IPS DF 6.9 (cell line): ENCODE data around the gene MACROD2.

ENCODE experiments used
- DNase-seq: peaks from one replicate; pipeline ENCODE4 v3.0.0-alpha.2; 2013; ENCODE audit warnings: low read depth, low spot score
- H3K27ac ChIP-seq: one replicate; pipeline ENCODE4 v1.5.1; 2013; ENCODE audit warnings: low read length, control low read depth
- H3K27me3 ChIP-seq: 2 replicates; pipeline ENCODE4 v1.6.1; 2013; ENCODE audit warnings: mild to moderate bottlenecking, low read length; ENCODE audit not compliant: control insufficient read depth, insufficient read depth
- H3K36me3 ChIP-seq: 2 replicates; pipeline ENCODE4 v1.6.1; 2013; ENCODE audit warnings: low read length; ENCODE audit not compliant: control insufficient read depth, insufficient read depth
- H3K4me1 ChIP-seq: 2 replicates; pipeline ENCODE4 v1.6.1; 2013; ENCODE audit warnings: low read length; ENCODE audit not compliant: control insufficient read depth, insufficient read depth
- H3K4me3 ChIP-seq: 2 replicates; pipeline ENCODE4 v1.5.1; 2013; ENCODE audit warnings: mild to moderate bottlenecking, low read length
- H3K9me3 ChIP-seq: 2 replicates; pipeline ENCODE4 v1.6.1; 2013; ENCODE audit warnings: low read length, inconsistent platforms; ENCODE audit not compliant: control insufficient read depth, insufficient read depth
- WGBS: extraction: QIAGEN DNeasy Blood & Tissue Kit; methylation state at CpG from one replicate; pipeline ENCODE4 v1.1.7; 2013; ENCODE audit warnings: mixed read lengths, missing lambda C conversion rate; ENCODE audit not compliant: insufficient read length, insufficient coverage; 5-methylcytosine and 5-hydroxymethylcytosine counted together

MACROD2 gene

DNA sequence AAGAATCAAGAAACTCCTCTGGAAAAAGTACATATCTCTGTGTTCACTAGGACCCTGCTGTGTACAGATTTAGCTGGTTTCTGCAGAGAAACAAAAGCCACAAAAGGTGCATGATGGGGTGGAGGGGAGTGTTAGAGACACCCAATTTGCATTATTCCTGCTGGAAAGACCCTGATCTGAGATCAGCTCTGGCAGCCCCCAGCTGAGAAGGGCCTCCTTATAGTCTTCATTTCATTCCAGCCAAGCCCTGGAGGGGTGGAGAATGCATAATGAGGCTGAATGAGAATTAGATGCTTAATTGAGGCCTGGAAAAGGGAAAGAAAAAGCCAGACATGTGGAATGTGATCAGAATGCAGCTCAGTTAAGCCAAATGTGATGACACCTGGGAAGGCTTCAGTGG lies 2032.4 kb downstream of the MACROD2 start:
- no peak overlapping the region for H3K4me3 ChIP-seq

DNA sequence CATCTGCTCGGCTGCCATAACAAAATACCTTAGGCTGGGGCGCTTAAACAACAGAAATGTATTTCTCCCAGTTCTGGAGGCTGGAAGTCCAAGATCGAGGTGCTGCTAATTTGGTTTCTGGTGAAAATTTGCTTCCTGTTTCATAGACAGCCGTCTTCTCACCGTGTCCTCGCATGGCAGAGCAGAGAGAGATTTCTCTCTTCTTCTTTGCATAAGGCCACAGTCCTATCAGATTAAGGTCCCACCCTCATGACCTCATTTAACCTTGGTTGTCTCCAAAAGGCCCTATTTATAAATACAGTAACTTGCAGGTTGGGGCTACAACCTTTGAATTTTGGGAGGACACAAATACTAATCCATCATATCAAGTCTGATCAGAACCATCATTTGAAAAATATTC lies 2033.6 kb downstream of the MACROD2 start:
- no peaks in the 10 kb centered on the region for H3K27me3 ChIP-seq
- DNase-seq: no peak
- H3K9me3 ChIP-seq: no peaks in the 10 kb centered on the region
- H3K27ac ChIP-seq: no peak overlapping the region
- peaks cover 5% of the 10 kb centered on the region for H3K4me1 ChIP-seq
- H3K36me3 ChIP-seq: no peaks in the 10 kb centered on the region
- WGBS: no CpG with 5 or more reads among the region's 6 CpGs
- H3K4me3 ChIP-seq: no peak overlapping the region

More for the DNA sequence above, 2032.4 kb downstream of the MACROD2 start:
- no peak for DNase-seq
- H3K27ac ChIP-seq: no peak overlapping the region
- peaks cover 5% of the 10 kb centered on the region for H3K4me1 ChIP-seq
- no peaks in the 10 kb centered on the region for H3K27me3 ChIP-seq
- no peaks in the 10 kb centered on the region for H3K9me3 ChIP-seq
- H3K36me3 ChIP-seq: no peaks in the 10 kb centered on the region

DNA sequence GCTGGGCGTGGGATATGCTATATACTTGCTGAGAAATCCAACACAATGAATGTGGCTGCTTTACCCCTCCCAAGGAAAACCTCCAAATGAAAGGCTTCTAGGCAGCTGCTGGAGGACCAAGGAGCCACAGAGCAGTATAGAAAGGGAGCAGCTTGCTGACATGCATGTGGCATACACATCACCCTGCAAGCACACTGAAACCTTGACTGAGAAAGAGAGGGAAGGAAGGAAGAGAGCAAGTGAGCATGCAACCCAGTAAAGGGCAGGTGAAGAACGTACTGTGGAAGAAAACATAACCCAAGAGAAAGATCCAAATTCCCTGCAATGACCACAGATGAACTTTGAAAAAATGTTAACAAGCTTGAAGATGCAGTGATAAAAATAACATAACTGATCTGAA lies 2034.9 kb downstream of the MACROD2 start:
- no peaks in the 10 kb centered on the region for H3K27me3 ChIP-seq
- H3K4me3 ChIP-seq: no peak overlapping the region
- peaks cover 5% of the 10 kb centered on the region for H3K4me1 ChIP-seq
- no peak overlapping the region for H3K27ac ChIP-seq
- no peaks in the 10 kb centered on the region for H3K9me3 ChIP-seq
- no peaks in the 10 kb centered on the region for H3K36me3 ChIP-seq
- DNase-seq: no peak
- no CpG with 5 or more reads among the region's 2 CpGs for WGBS

DNA sequence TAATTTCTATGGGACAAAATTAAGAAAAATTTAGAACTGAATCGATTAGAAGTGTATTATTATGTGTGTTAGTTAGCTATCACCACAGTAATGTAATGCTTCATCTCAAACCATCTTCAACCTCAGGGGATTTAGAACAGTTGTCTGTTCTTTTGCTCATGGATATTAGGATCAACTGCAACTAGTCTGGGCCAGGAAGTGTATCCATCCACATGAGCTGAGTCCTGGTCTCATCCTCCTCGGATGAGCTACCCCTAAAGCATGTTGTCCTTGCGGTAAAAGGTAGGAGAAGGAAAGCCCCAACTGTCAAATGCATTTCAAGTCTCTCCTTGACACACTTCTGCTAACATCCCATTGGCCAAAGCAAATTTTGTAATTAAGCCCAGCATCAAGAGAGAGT lies 2040.3 kb downstream of the MACROD2 start:
- Histone ChIP-seq H3K4me3 (no peak overlapping the region), H3K9me3 (no peaks in the 10 kb centered on the region), H3K4me1 (peaks cover 4% of the 10 kb centered on the region; the same call in 1 of the 2 replicates), H3K27ac (no peak overlapping the region), H3K27me3 (no peaks in the 10 kb centered on the region), H3K36me3 (no peaks in the 10 kb centered on the region)
- DNase-seq: no peak
- WGBS: no CpG with 5 or more reads among the region's 3 CpGs

DNA sequence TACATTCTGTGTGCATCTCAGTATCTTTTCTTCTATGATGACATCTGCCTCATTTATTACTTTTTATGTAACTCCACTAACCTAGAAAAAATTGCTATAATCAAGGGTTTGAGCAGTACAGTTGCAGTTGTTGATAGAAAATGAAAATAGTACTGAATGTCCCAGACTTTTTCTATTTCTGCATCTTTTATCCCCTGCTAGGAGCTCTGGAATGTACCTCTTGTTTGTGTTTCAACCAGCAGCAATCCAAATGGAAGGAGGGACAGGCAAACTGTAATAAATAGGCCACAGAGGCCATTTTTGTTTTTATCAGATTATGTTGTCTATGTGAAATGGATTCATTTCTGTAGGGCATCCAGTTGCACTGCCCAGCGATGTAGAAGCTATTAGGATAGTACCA lies 2041.0 kb downstream of the MACROD2 start:
- no peak overlapping the region for H3K4me3 ChIP-seq
- no peak for DNase-seq
- no peaks in the 10 kb centered on the region for H3K27me3 ChIP-seq
- H3K36me3 ChIP-seq: no peaks in the 10 kb centered on the region
- no peaks in the 10 kb centered on the region for H3K9me3 ChIP-seq
- no CpG with 5 or more reads among the region's 1 CpG for WGBS
- H3K4me1 ChIP-seq: peaks cover 4% of the 10 kb centered on the region
- H3K27ac ChIP-seq: no peak overlapping the region

DNA sequence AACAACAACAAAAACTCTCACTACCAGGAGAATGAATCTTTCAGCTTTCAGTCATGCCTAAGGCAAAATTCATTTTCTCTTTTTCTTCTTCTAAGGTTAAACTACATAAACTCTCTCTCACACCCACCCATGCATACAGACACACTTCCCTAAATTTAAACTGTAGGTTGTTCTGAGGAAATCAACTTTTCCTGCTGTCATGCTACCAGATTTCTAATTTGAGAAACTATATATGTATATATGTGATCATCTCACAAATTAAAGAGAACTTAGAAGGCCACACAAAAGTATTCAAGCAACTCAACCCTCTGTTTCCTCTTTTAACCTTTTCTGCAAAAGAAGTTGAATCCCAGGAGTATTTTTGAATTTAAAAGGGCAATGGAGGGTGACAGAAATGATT lies 2045.4 kb downstream of the MACROD2 start:
- no peak overlapping the region for H3K27ac ChIP-seq
- H3K4me3 ChIP-seq: no peak overlapping the region
- H3K27me3 ChIP-seq: no peaks in the 10 kb centered on the region
- no peaks in the 10 kb centered on the region for H3K9me3 ChIP-seq
- DNase-seq: no peak
- H3K4me1 ChIP-seq: peaks cover 2% of the 10 kb centered on the region
- H3K36me3 ChIP-seq: no peaks in the 10 kb centered on the region

DNA sequence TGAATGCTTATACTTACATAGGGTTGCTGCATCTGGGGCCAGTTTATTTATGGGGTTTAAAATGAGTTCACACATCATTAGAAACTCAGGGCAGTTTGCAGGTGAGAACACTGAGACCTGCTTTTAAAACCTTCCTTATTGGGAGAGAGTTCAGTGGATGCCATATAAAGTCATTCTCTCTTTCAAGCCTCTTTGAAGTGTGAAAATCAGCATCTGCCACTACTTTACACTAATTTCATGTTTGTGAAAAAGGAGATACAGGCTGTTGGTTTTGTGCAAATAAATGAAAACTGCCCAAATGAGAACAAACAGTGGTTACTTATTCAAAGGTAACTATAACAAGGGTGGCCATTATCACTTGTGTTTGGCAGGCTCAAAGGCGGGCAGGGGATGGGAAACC lies 2047.4 kb downstream of the MACROD2 start:
- Histone ChIP-seq H3K4me3 (no peak overlapping the region), H3K36me3 (no peaks in the 10 kb centered on the region), H3K9me3 (no peaks in the 10 kb centered on the region), H3K27ac (no peak overlapping the region), H3K4me1 (peaks cover 2% of the 10 kb centered on the region), H3K27me3 (no peaks in the 10 kb centered on the region)
- no CpG with 5 or more reads among the region's 1 CpG for WGBS
- DNase-seq: no peak

DNA sequence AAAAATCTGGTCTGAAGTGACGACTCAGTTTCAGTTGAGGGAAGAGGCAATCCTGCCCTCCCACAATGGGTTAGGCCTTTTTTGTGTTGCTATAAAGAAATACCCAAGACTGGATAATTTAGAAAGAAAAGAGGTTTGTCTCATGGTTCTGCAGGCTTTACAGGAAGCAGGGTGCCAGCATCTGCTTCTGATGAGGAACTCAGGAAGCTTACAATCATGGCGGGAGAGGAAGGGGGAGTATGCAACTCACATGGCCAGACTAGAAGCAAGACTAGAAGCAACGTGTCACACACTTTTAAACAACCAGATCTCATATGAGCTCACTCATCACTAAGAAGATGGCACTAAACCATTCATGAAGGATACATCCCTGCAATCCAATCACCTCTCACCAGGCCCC lies 2048.6 kb downstream of the MACROD2 start:
- H3K27ac ChIP-seq: no peak overlapping the region
- no peaks in the 10 kb centered on the region for H3K36me3 ChIP-seq
- DNase-seq: no peak
- no peaks in the 10 kb centered on the region; the same call in 1 of the 2 replicates for H3K4me1 ChIP-seq
- H3K9me3 ChIP-seq: no peaks in the 10 kb centered on the region
- no peaks in the 10 kb centered on the region for H3K27me3 ChIP-seq
- H3K4me3 ChIP-seq: no peak overlapping the region
- WGBS: no CpG with 5 or more reads among the region's 3 CpGs

DNA sequence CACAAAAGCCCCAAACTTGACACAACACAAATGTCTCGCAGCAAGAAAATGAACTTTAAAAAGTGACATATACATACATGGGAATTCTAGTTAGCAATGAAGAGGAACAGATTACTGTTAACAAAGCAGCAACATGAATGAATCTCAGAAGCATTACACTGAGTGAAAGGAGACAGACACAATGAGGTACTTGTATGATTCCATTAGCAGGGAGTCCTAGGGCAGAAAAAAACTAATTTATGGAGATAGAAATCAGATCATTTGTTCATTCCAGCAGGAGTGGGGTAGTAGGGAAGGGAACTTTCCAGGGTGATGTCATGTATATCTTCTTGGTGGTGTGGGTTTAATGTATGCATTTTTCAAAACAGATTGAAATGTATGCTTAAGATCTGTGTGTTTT lies 2053.6 kb downstream of the MACROD2 start:
- no peak for DNase-seq
- Histone ChIP-seq H3K9me3 (no peaks in the 10 kb centered on the region), H3K36me3 (no peaks in the 10 kb centered on the region), H3K4me3 (no peak overlapping the region), H3K27me3 (0 out of 2 replicates have a peak, but pooled peaks cover 1% of the 10 kb centered on the region), H3K4me1 (no peaks in the 10 kb centered on the region), H3K27ac (no peak overlapping the region)
- no CpG with 5 or more reads among the region's 1 CpG for WGBS

DNA sequence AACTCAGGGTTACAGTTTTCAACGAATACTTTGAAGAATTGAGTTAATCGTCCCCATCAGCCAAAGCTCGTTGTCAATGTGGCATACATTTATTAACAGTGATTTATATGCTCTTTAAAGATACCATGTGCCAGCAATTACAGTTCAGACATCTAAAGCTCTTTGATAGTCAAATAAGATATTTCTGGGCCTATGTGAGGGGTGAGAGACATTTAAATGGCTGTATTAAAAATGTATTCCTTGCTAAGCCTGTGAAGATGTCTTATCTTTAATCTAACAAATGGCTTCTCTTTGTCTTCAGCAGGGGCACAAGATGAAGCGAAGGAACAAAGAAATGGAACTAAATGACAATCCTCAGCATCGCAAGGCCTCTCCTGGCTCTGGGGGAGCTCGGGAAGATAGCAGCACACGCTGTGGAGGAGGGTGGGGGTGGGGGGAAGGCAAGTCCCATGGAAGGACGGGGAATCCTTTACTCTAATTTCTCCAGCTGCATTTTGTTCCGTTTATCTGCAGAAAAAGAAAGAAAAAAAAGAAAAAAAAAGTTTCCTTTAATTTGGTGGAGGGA lies 2054.3 kb downstream of the MACROD2 start:
- Histone ChIP-seq H3K27me3 (0 out of 2 replicates have a peak, but pooled peaks cover 1% of the 10 kb centered on the region), H3K4me3 (no peak overlapping the region), H3K27ac (no peak overlapping the region), H3K4me1 (no peaks in the 10 kb centered on the region), H3K36me3 (no peaks in the 10 kb centered on the region), H3K9me3 (no peaks in the 10 kb centered on the region)
- no CpG with 5 or more reads among the region's 9 CpGs for WGBS
- DNase-seq: no peak

DNA sequence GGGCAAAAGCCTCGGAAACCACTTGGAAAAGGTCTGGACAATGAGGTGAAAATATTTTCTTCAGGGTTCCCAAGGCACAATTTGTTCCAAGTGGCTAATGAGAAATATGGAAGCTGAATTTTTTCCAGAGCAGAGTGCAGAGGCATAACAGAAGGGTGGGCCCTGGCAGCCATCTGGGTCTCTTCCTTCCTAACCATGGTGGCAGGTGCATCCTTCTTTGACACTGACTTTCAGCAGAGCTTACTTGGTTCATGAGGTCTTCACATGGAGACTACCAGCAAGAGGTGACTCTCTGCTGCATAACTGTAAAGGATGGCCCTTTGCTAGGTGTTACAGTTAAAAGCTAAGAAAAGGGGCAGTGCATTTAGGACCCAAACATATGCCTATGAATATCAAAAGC lies 2055.1 kb downstream of the MACROD2 start:
- DNase-seq: no peak
- Histone ChIP-seq H3K27me3 (0 out of 2 replicates have a peak, but pooled peaks cover 1% of the 10 kb centered on the region), H3K9me3 (no peaks in the 10 kb centered on the region), H3K4me3 (no peak overlapping the region), H3K27ac (no peak overlapping the region), H3K4me1 (no peaks in the 10 kb centered on the region), H3K36me3 (no peaks in the 10 kb centered on the region)
- no CpG with 5 or more reads among the region's 1 CpG for WGBS
